HK-2 (cell line): ENCODE results near the gene MNX1.

Experiments used
- DNase-seq: peaks from one replicate; pipeline ENCODE4 v3.0.0-alpha.2; 2018; ENCODE audit not compliant: unreplicated experiment

Gene MNX1

GRCh38 chr7:157002819-157003421 lies 7.5 kb downstream of the MNX1 start:
- no peak for DNase-seq

GRCh38 chr7:157001920-157002818 lies 8.3 kb downstream of the MNX1 start:
- DNase-seq, result no peak

- no peak for DNase-seq
Measured at GRCh38 chr7:157000741-157001653, 9.5 kb downstream of the MNX1 start.

GRCh38 chr7:156999958-157000726 lies 10.3 kb downstream of the MNX1 start:
- DNase-seq, result no peak

GRCh38 chr7:156998988-156999957 lies 11.2 kb downstream of the MNX1 start:
- no peak for DNase-seq

- DNase-seq, result no peak
Measured at GRCh38 chr7:156994417-156994816, 16.0 kb downstream of the MNX1 start.

GRCh38 chr7:156993925-156994235 lies 16.6 kb downstream of the MNX1 start:
- DNase-seq, result no peak

- DNase-seq, result no peak
Measured at GRCh38 chr7:156993021-156993924, 17.2 kb downstream of the MNX1 start.

GRCh38 chr7:156989766-156990535 lies 20.5 kb downstream of the MNX1 start:
- DNase-seq, result no peak

- DNase-seq, result no peak
Measured at GRCh38 chr7:156988343-156989185, 21.9 kb downstream of the MNX1 start.

- DNase-seq, result no peak
Measured at GRCh38 chr7:156986378-156986777, 24.1 kb downstream of the MNX1 start.

GRCh38 chr7:156985101-156985992 lies 25.1 kb downstream of the MNX1 start:
- DNase-seq, result no peak

- DNase-seq, result no peak
Measured at GRCh38 chr7:156984174-156984891, 26.1 kb downstream of the MNX1 start.

GRCh38 chr7:156979711-156980110 lies 30.8 kb downstream of the MNX1 start:
- DNase-seq, result no peak

- DNase-seq, result no peak
Measured at GRCh38 chr7:156979007-156979606, 31.4 kb downstream of the MNX1 start.

- no peak for DNase-seq
Measured at GRCh38 chr7:156975620-156976019, 34.8 kb downstream of the MNX1 start.
